Smooth muscle cell (in vitro differentiated cells): Measurements from ENCODE around the gene SOX9. TPM values are rescaled to one million over a fixed set of nuclear protein-coding genes. Genes with fewer than 3 reads are reported as not detected.

Source experiments
- DNase-seq: peaks from one replicate; lab custom pipeline; 2025; ENCODE audit not compliant: unreplicated experiment; lab: John Stamatoyannopoulos, UW
- H2AFZ ChIP-seq: fragments of 200-600 bp; sonication (generic); 2 replicates; pipeline ENCODE4 v1.6.0; 2016; ENCODE audit warnings: antibody characterized with exemption, low read depth, mild to moderate bottlenecking
- H3F3A ChIP-seq: fragments of 200-600 bp; sonication (generic); 2 replicates; pipeline ENCODE4 v1.6.0; 2017; ENCODE audit warnings: antibody characterized with exemption, low read depth
- H3K27ac ChIP-seq: fragments of 200-600 bp; sonication (generic); 2 replicates; pipeline ENCODE4 v1.5.1; 2016; ENCODE audit warnings: low read depth, mild to moderate bottlenecking
- H3K27me3 ChIP-seq: fragments of 200-600 bp; sonication (generic); 2 replicates; pipeline ENCODE4 v1.6.1; 2016; ENCODE audit warnings: low read depth, mild to moderate bottlenecking
- H3K36me3 ChIP-seq: fragments of 200-600 bp; sonication (generic); 2 replicates; pipeline ENCODE4 v1.5.1; 2016; ENCODE audit warnings: low read depth
- H3K4me1 ChIP-seq: fragments of 200-600 bp; sonication (generic); 2 replicates; pipeline ENCODE4 v1.5.1; 2016; ENCODE audit warnings: low read depth
- H3K4me2 ChIP-seq: fragments of 200-600 bp; sonication (generic); 2 replicates; pipeline ENCODE4 v1.6.0; 2016; ENCODE audit warnings: mild to moderate bottlenecking
- H3K4me3 ChIP-seq: fragments of 200-600 bp; sonication (generic); 2 replicates; pipeline ENCODE4 v1.5.1; 2016; ENCODE audit warnings: mild to moderate bottlenecking
- H3K79me2 ChIP-seq: fragments of 200-600 bp; sonication (generic); 2 replicates; pipeline ENCODE4 v1.6.0; 2016; ENCODE audit warnings: low read depth, mild to moderate bottlenecking
- H3K9ac ChIP-seq: fragments of 200-600 bp; sonication (generic); 2 replicates; pipeline ENCODE4 v1.6.0; 2016; ENCODE audit warnings: low read depth
- H3K9me3 ChIP-seq: fragments of 200-600 bp; sonication (generic); replicated peaks from 2 replicates; pipeline ENCODE4 v1.5.1; 2016; ENCODE audit warnings: low read depth
- H4K20me1 ChIP-seq: fragments of 200-600 bp; sonication (generic); 2 replicates; pipeline ENCODE4 v1.6.0; 2016; ENCODE audit warnings: low read depth
- CTCF ChIP-seq: fragments of 200-600 bp; sonication (generic); IDR thresholded peaks from 2 replicates; pipeline ENCODE4 v1.5.1; 2017; ENCODE audit warnings: borderline replicate concordance, mild to moderate bottlenecking, antibody characterized with exemption; ENCODE audit not compliant: insufficient read depth, poor library complexity, severe bottlenecking
- WGBS: methylation state at CpG from one replicate; pipeline ENCODE4 v1.1.7; 2016; ENCODE audit warnings: low lambda C conversion rate; 5-methylcytosine and 5-hydroxymethylcytosine counted together
- polyA plus RNA-seq: library from polyadenylated mRNA; unstranded; fragments of >200 nt; fragmentation: Nextera tagmentation; extraction: Ambion mirVana; gene quantifications from 2 replicates; pipeline ENCODE4 v1.2.1, GENCODE V29; 2016
- total RNA-seq: library from RNA; depleted of rRNA; stranded (reverse); fragments of >200 nt; gene quantifications from 2 replicates; pipeline ENCODE4 v1.2.3, GENCODE V29; 2014

The SOX9 gene
- total and polyA plus RNA-seq, 2 experiments from 2014 or later = 19.8 to 26.6 TPM

- no peaks in the 10 kb centered on the region for H4K20me1 ChIP-seq
- TF ChIP-seq CTCF = no peak
- no peaks in the 10 kb centered on the region for H3K9me3 ChIP-seq
- no peak overlapping the region for H3K4me3 ChIP-seq
- no peaks in the 10 kb centered on the region for H3K36me3 ChIP-seq
- H3K79me2 ChIP-seq = no peaks in the 10 kb centered on the region
- WGBS = 58% methylated on average over 1 of the region's 1 CpG
- H3K9ac ChIP-seq = no peak overlapping the region
- H3K27me3 ChIP-seq = no peaks in the 10 kb centered on the region
- no peak for DNase-seq
- no peak overlapping the region for H3K27ac ChIP-seq
- peaks cover 7% of the 10 kb centered on the region for H3K4me1 ChIP-seq
- H3F3A ChIP-seq = no peaks in the 10 kb centered on the region
- H3K4me2 ChIP-seq = no peak overlapping the region
- H2AFZ ChIP-seq = no peak overlapping the region
These were observed 18.5 kb upstream of the SOX9 start for GRCh38 chr17:72102366-72102765.

GRCh38 chr17:72104164-72104862 lies 16.5 kb upstream of the SOX9 start:
- Histone ChIP-seq H3F3A (no peaks in the 10 kb centered on the region), H3K4me2 (no peak overlapping the region), H3K9ac (no peak overlapping the region), H3K9me3 (no peaks in the 10 kb centered on the region), H3K27me3 (peaks cover 5% of the 10 kb centered on the region), H3K36me3 (no peaks in the 10 kb centered on the region), H3K4me3 (no peak overlapping the region), H3K79me2 (no peaks in the 10 kb centered on the region), H2AFZ (no peak overlapping the region), H3K27ac (no peak overlapping the region), H3K4me1 (peaks cover 10% of the 10 kb centered on the region), H4K20me1 (no peaks in the 10 kb centered on the region)
- 93% methylated on average over 11 of the region's 11 CpGs for WGBS
- DNase-seq = no peak
- TF ChIP-seq CTCF = no peak

DNA sequence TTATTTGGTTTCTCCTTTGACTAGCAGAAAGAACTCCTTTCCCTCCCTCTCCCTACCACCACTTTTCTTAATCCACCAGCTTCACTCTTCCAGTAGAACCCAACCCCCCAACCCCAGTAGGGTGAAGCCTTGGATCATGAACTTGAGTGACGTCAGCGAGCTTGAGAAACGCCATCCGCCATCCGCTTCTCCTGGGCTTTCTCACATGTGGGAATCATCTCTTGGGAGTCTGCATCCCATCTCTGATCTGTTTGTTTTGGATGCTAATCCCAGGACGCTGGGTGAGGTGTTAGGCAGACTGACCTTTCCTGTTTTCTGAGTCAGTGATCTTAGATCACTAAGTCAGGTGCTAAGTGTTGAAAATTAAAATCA lies 16.0 kb upstream of the SOX9 start:
- WGBS = 62% methylated on average over 6 of the region's 6 CpGs
- Histone ChIP-seq H3K36me3 (no peaks in the 10 kb centered on the region), H3K9me3 (no peaks in the 10 kb centered on the region), H2AFZ (no peak overlapping the region), H3K4me3 (no peak overlapping the region), H3K79me2 (no peaks in the 10 kb centered on the region), H4K20me1 (no peaks in the 10 kb centered on the region), H3K9ac (no peak overlapping the region), H3K27me3 (peaks cover 5% of the 10 kb centered on the region), H3F3A (no peaks in the 10 kb centered on the region), H3K27ac (no peak overlapping the region), H3K4me1 (peaks cover 10% of the 10 kb centered on the region), H3K4me2 (no peak overlapping the region)
- TF ChIP-seq CTCF = no peak
- no peak for DNase-seq

GRCh38 chr17:72107100-72107499 lies 13.7 kb upstream of the SOX9 start:
- no peaks in the 10 kb centered on the region for H3F3A ChIP-seq
- no peaks in the 10 kb centered on the region for H3K36me3 ChIP-seq
- H3K9ac ChIP-seq = no peak overlapping the region
- H3K79me2 ChIP-seq = no peaks in the 10 kb centered on the region
- no peak overlapping the region for H3K4me3 ChIP-seq
- H2AFZ ChIP-seq = no peak overlapping the region
- TF ChIP-seq CTCF = no peak
- no peaks in the 10 kb centered on the region for H4K20me1 ChIP-seq
- no peaks in the 10 kb centered on the region for H3K9me3 ChIP-seq
- no peak overlapping the region for H3K27ac ChIP-seq
- 81% methylated on average over 5 of the region's 5 CpGs for WGBS
- H3K27me3 ChIP-seq = peaks cover 5% of the 10 kb centered on the region
- H3K4me2 ChIP-seq = no peak overlapping the region
- H3K4me1 ChIP-seq = peaks cover 10% of the 10 kb centered on the region
- no peak for DNase-seq
